GM23248 (cell line): ENCODE measurements around the gene MNAT1. TPM values are rescaled to one million over a fixed set of nuclear protein-coding genes. Genes with fewer than 3 reads are reported as not detected.

Experiments used
- DNase-seq: peaks from one replicate; pipeline ENCODE4 v3.0.0-alpha.2; 2015
- H2AFZ ChIP-seq: fragments of 200-600 bp; sonication (generic); 2 replicates; pipeline ENCODE4 v1.6.1; 2016; ENCODE audit warnings: antibody characterized with exemption
- H3F3A ChIP-seq: fragments of 200-600 bp; sonication (generic); 2 replicates; pipeline ENCODE4 v1.6.1; 2016; ENCODE audit warnings: mild to moderate bottlenecking, antibody characterized with exemption, mixed run types; ENCODE audit not compliant: insufficient read depth
- H3K27ac ChIP-seq: fragments of 200-600 bp; sonication (generic); 2 replicates; pipeline ENCODE4 v1.5.1; 2016; ENCODE audit warnings: mild to moderate bottlenecking
- H3K27me3 ChIP-seq: fragments of 200-600 bp; sonication (generic); replicated peaks from 2 replicates; pipeline ENCODE4 v1.6.1; 2016; ENCODE audit warnings: mild to moderate bottlenecking; ENCODE audit not compliant: insufficient read depth
- H3K36me3 ChIP-seq: fragments of 200-600 bp; sonication (generic); 2 replicates; pipeline ENCODE4 v1.6.1; 2016; ENCODE audit warnings: low read depth, mild to moderate bottlenecking
- H3K4me1 ChIP-seq: fragments of 200-600 bp; sonication (generic); 2 replicates; pipeline ENCODE4 v1.6.1; 2016; ENCODE audit warnings: mild to moderate bottlenecking; ENCODE audit not compliant: insufficient read depth
- H3K4me2 ChIP-seq: fragments of 200-600 bp; sonication (generic); one replicate; pipeline ENCODE4 v1.6.1; 2016; ENCODE audit warnings: mild to moderate bottlenecking; ENCODE audit not compliant: unreplicated experiment
- H3K4me3 ChIP-seq: fragments of 200-600 bp; sonication (generic); 2 replicates; pipeline ENCODE4 v1.5.1; 2016; ENCODE audit warnings: mild to moderate bottlenecking
- H3K79me2 ChIP-seq: fragments of 200-600 bp; sonication (generic); 2 replicates; pipeline ENCODE4 v1.6.1; 2016; ENCODE audit warnings: mild to moderate bottlenecking; ENCODE audit not compliant: insufficient read depth
- H3K9ac ChIP-seq: fragments of 200-600 bp; sonication (generic); 2 replicates; pipeline ENCODE4 v1.6.1; 2016; ENCODE audit warnings: mild to moderate bottlenecking
- H3K9me2 ChIP-seq: fragments of 200-600 bp; sonication (generic); 2 replicates; pipeline ENCODE4 v1.6.1; 2016; ENCODE audit warnings: mixed run types, mild to moderate bottlenecking, moderate library complexity; ENCODE audit not compliant: insufficient read depth
- H3K9me3 ChIP-seq: fragments of 200-600 bp; sonication (generic); one replicate; pipeline ENCODE4 v1.6.1; 2017; ENCODE audit warnings: low read depth
- H4K20me1 ChIP-seq: fragments of 200-600 bp; sonication (generic); 2 replicates; pipeline ENCODE4 v1.6.0; 2016; ENCODE audit not compliant: insufficient read depth
- EZH2 ChIP-seq: fragments of 200-600 bp; sonication (generic); IDR thresholded peaks from 2 replicates; pipeline ENCODE4 v1.6.1; 2018; ENCODE audit warnings: antibody characterized with exemption, mild to moderate bottlenecking; ENCODE audit not compliant: insufficient read depth, poor library complexity, severe bottlenecking
- EZH2phosphoT487 ChIP-seq: fragments of 200-600 bp; sonication (generic); IDR thresholded peaks from 2 replicates; pipeline ENCODE4 v1.6.1; 2018; ENCODE audit warnings: antibody characterized with exemption, moderate library complexity, mild to moderate bottlenecking, low read depth; ENCODE audit not compliant: insufficient read depth
- WGBS, 2 experiments: methylation state at CpG; one replicate each; pipeline ENCODE4 v1.1.6; 2015 to 2017; ENCODE audit warnings: low lambda C conversion rate in 2 of 2, low coverage in 1 of 2; ENCODE audit errors: missing lambda C conversion rate in 2 of 2; 5-methylcytosine and 5-hydroxymethylcytosine counted together
- in situ Hi-C: fragments of 300-500 bp; cut with MboI; formaldehyde crosslinking; loops from 2 replicates; pipeline ENCODE4 v1.15.0; 2020
- polyA plus RNA-seq: library from polyadenylated mRNA; unstranded; fragments of >200 nt; fragmentation: Nextera tagmentation; extraction: Ambion mirVana; gene quantifications from 2 replicates; pipeline ENCODE4 v1.2.1, GENCODE V29; 2016
- total RNA-seq: library from RNA; depleted of rRNA; stranded (reverse); fragments of >200 nt; shearing (Covaris generic); gene quantifications from 2 replicates; pipeline ENCODE4 v1.2.3, GENCODE V29; 2014

Gene MNAT1
- total and polyA plus RNA-seq, 2 experiments from 2014 or later: 39.9 to 53.8 TPM

GRCh38 chr14:60945984-60946383, 211.4 kb downstream of the MNAT1 start:
- 88 to 97% methylated on average over 1 of the region's 1 CpG for WGBS, 2 experiments

GRCh38 chr14:60946773-60947172, 212.2 kb downstream of the MNAT1 start:
- Histone ChIP-seq H2AFZ (no peak overlapping the region), H3K36me3 (no peaks in the 10 kb centered on the region), H3K4me3 (no peak overlapping the region), H3K79me2 (peaks cover 5% of the 10 kb centered on the region; the same call in 1 of the 2 replicates), H3K9me3 (no peaks in the 10 kb centered on the region), H3K9ac (no peak overlapping the region), H3K4me2 (no peak overlapping the region), H3K9me2 (no peaks in the 10 kb centered on the region), H3F3A (peaks cover 17% of the 10 kb centered on the region; the same call in 1 of the 2 replicates), H3K27me3 (no peaks in the 10 kb centered on the region), H3K4me1 (peaks cover 32% of the 10 kb centered on the region), H4K20me1 (no peaks in the 10 kb centered on the region), H3K27ac (no peak overlapping the region)
- TF ChIP-seq EZH2 (no peak), EZH2phosphoT487 (no peak)
- in situ Hi-C loops: no loop called here
- WGBS, 2 experiments: 84 to 88% methylated on average over 3 of the region's 3 CpGs
- DNase-seq: no peak

More at GRCh38 chr14:60945984-60946383, 211.4 kb downstream of the MNAT1 start:
- H3F3A ChIP-seq: peaks cover 17% of the 10 kb centered on the region; the same call in 1 of the 2 replicates
- H3K27ac ChIP-seq: no peak overlapping the region
- H3K9me2 ChIP-seq: no peaks in the 10 kb centered on the region
- H3K9me3 ChIP-seq: no peaks in the 10 kb centered on the region
- H3K9ac ChIP-seq: no peak overlapping the region
- H3K36me3 ChIP-seq: no peaks in the 10 kb centered on the region
- in situ Hi-C loops: no loop called here
- no peaks in the 10 kb centered on the region for H4K20me1 ChIP-seq
- no peaks in the 10 kb centered on the region for H3K27me3 ChIP-seq
- no peak for TF ChIP-seq EZH2
- TF ChIP-seq EZH2phosphoT487: no peak
- H3K4me2 ChIP-seq: no peak overlapping the region
- H3K4me3 ChIP-seq: no peak overlapping the region
- H3K4me1 ChIP-seq: peaks cover 24% of the 10 kb centered on the region
- DNase-seq: peak; percentile 27
- no peak overlapping the region for H2AFZ ChIP-seq
- no peaks in the 10 kb centered on the region for H3K79me2 ChIP-seq

GRCh38 chr14:60951776-60952435, 217.3 kb downstream of the MNAT1 start:
- Histone ChIP-seq H3K9me3 (peaks cover 4% of the 10 kb centered on the region), H2AFZ (no peak overlapping the region), H3K79me2 (peaks cover 35% of the 10 kb centered on the region), H3K4me3 (no peak overlapping the region), H3K27ac (0 out of 2 replicates have a peak overlapping the region, but pooled peaks have one; percentile 1), H3K4me2 (no peak overlapping the region), H4K20me1 (no peaks in the 10 kb centered on the region), H3K4me1 (peaks cover 13% of the 10 kb centered on the region), H3K9me2 (no peaks in the 10 kb centered on the region), H3K36me3 (no peaks in the 10 kb centered on the region), H3K27me3 (no peaks in the 10 kb centered on the region), H3K9ac (no peak overlapping the region), H3F3A (no peaks in the 10 kb centered on the region)
- TF ChIP-seq EZH2: no peak
- TF ChIP-seq EZH2phosphoT487: no peak
- WGBS, 2 experiments: 60 to 61% methylated on average over 3 of the region's 3 CpGs
- in situ Hi-C loops: no loop called here
- peak; percentile 44 for DNase-seq

GRCh38 chr14:60956202-60956601, 221.6 kb downstream of the MNAT1 start:
- Histone ChIP-seq H3K4me1 (peaks cover 10% of the 10 kb centered on the region), H3K27me3 (no peaks in the 10 kb centered on the region), H3K27ac (no peak overlapping the region), H3K9me3 (peaks cover 12% of the 10 kb centered on the region), H3K36me3 (peaks cover 9% of the 10 kb centered on the region; the same call in 1 of the 2 replicates), H3K9me2 (no peaks in the 10 kb centered on the region), H3K4me3 (no peak overlapping the region), H3K9ac (no peak overlapping the region), H3F3A (no peaks in the 10 kb centered on the region), H2AFZ (no peak overlapping the region), H3K79me2 (peaks cover 68% of the 10 kb centered on the region), H4K20me1 (no peaks in the 10 kb centered on the region), H3K4me2 (no peak overlapping the region)
- WGBS, 2 experiments: 86 to 90% methylated on average over 4 of the region's 4 CpGs
- no peak for DNase-seq
- in situ Hi-C loops: no loop called here
- no peak for TF ChIP-seq EZH2phosphoT487
- no peak for TF ChIP-seq EZH2
